PFSK-1 (cell line): ENCODE data around the gene WFIKKN1.

Experiments used
- FOXP2 ChIP-seq: optimal IDR thresholded peaks from 2 replicates; pipeline ENCODE3; 2011; ENCODE audit warnings: borderline replicate concordance, control low read depth, inconsistent platforms; ENCODE audit not compliant: insufficient read depth; ENCODE audit errors: extremely low read length, extremely low read depth
- POLR2AphosphoS5 ChIP-seq: IDR thresholded peaks from 2 replicates; pipeline ENCODE4 v1.6.1; 2012; ENCODE audit warnings: low read depth, mild to moderate bottlenecking, control low read depth, low read length, moderate library complexity
- SIN3A ChIP-seq: IDR thresholded peaks from 2 replicates; pipeline ENCODE4 v1.6.1; 2012; ENCODE audit warnings: mild to moderate bottlenecking, low read length, moderate library complexity, borderline replicate concordance; ENCODE audit not compliant: insufficient read depth
- TAF1 ChIP-seq: IDR thresholded peaks from 2 replicates; pipeline ENCODE4 v1.6.1; 2012; ENCODE audit warnings: low read length, control low read depth, borderline replicate concordance; ENCODE audit not compliant: insufficient read depth
- TF ChIP-seq, protein P1 (sequence below), 2 experiments: IDR thresholded peaks; 2 replicates each; pipeline versions ENCODE4 v1.6.1 to v1.8.0; 2011 to 2012; ENCODE audit warnings: low read depth in 2 of 2, low read length in 2 of 2, control low read depth in 1 of 2, inconsistent platforms in 1 of 2, mild to moderate bottlenecking in 1 of 2, moderate library complexity in 1 of 2; ENCODE audit not compliant: insufficient read depth in 1 of 2

The WFIKKN1 gene

DNA sequence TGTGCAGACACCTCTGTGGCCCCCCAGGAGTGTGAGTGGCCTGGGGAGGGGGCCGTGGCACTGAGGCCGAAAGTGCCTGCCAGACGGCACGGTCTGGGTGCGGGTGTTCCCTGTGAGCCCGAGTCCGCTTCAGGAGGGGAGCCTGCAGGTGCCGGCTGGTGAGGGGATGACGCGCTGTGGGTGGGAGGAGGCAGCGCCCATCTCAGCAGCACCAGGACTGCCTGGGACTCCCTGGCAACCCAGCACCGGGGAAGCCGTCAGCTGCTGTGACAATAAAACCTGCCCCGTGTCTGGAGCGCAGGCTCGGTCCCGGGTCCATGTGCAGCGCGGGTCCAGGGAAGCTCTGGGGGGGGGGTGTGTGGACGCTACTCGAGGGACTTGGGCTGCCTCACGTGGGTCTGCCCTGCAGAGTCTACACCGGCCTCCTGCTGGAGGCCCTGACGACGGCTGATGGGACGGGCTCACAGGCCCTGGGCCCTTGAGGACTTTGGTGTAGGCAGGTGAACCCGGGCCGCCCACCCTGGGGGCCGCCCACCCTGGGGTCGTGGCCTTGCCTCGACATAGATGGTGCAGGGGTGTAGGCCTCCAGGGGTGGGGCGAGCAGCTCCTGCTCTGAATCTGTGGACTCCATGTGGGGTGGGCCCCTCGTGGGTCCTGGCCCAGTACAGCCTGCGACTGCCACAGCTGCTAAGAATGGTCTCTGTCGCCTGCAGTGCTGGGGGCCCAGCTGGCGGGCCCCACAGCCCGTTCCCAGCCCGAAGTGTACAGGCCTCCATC is 46.8 kb upstream of the WFIKKN1 start:
- no peak for TF ChIP-seq POLR2AphosphoS5
- TF ChIP-seq, protein P1, sequence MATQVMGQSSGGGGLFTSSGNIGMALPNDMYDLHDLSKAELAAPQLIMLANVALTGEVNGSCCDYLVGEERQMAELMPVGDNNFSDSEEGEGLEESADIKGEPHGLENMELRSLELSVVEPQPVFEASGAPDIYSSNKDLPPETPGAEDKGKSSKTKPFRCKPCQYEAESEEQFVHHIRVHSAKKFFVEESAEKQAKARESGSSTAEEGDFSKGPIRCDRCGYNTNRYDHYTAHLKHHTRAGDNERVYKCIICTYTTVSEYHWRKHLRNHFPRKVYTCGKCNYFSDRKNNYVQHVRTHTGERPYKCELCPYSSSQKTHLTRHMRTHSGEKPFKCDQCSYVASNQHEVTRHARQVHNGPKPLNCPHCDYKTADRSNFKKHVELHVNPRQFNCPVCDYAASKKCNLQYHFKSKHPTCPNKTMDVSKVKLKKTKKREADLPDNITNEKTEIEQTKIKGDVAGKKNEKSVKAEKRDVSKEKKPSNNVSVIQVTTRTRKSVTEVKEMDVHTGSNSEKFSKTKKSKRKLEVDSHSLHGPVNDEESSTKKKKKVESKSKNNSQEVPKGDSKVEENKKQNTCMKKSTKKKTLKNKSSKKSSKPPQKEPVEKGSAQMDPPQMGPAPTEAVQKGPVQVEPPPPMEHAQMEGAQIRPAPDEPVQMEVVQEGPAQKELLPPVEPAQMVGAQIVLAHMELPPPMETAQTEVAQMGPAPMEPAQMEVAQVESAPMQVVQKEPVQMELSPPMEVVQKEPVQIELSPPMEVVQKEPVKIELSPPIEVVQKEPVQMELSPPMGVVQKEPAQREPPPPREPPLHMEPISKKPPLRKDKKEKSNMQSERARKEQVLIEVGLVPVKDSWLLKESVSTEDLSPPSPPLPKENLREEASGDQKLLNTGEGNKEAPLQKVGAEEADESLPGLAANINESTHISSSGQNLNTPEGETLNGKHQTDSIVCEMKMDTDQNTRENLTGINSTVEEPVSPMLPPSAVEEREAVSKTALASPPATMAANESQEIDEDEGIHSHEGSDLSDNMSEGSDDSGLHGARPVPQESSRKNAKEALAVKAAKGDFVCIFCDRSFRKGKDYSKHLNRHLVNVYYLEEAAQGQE (IDR thresholded peaks at IDR 0.05; ENCODE audit: insufficient read depth in 1 of 2, low read depth in 2 of 2, low read length in 2 of 2): no peak
- TF ChIP-seq SIN3A: no peak

DNA sequence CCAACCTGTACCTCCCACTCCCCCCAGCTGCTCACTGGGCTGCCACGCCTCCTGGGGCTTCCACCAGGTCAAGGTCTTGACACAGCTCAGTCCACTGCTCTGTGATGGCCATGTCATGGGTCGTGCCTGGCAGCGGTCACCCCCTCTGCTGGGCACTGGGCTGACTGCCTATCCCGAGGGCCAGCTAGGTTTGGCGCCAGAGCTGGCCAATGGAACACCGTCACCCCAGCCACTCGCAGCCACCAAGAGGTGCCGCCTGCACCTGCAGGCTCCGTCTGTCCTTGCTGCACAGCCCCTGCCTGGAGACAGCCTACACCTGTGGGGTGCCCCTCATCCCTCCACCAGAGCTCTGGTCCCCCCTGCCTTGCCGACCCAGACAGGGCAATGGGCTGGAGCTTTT is 45.4 kb upstream of the WFIKKN1 start:
- TF ChIP-seq TAF1 (no peak), SIN3A (no peak), FOXP2 (no peak), POLR2AphosphoS5 (no peak)
- TF ChIP-seq, protein P1 (IDR thresholded peaks at IDR 0.05; ENCODE audit: insufficient read depth in 1 of 2, low read depth in 2 of 2, low read length in 2 of 2): no peak

DNA sequence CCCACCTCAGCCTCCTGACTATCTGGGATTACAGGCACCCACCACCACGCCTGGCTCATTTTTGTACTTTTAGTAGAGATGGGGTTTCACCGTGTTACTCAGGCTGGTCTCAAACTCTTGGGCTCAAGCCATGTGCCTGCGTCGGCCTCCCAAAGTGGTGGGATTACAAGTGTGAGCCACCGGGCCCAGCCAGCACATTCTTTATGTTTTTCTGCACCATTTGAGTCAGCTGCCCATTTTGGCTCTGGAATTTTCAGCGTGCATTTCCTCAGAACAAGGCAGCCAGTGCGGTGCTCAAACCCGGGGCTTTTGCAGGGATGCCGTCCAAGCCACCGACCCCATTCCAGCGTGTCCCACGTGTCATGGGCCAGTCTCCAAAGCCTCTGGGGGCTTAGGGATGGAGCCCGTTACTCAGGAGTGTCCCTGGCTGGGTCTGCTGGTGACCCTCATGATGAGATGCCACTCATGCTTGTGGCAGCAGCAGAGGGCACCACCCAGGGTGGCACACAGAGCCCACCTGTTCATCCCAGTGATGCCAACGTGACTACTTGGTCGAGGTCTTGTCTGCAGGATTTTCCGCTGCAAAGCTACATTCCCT is 44.6 kb upstream of the WFIKKN1 start:
- TF ChIP-seq, protein P1 (IDR thresholded peaks at IDR 0.05; ENCODE audit: insufficient read depth in 1 of 2, low read depth in 2 of 2, low read length in 2 of 2): no peak
- TF ChIP-seq FOXP2: no peak
- TF ChIP-seq TAF1: no peak
- TF ChIP-seq POLR2AphosphoS5: no peak
- no peak for TF ChIP-seq SIN3A

DNA sequence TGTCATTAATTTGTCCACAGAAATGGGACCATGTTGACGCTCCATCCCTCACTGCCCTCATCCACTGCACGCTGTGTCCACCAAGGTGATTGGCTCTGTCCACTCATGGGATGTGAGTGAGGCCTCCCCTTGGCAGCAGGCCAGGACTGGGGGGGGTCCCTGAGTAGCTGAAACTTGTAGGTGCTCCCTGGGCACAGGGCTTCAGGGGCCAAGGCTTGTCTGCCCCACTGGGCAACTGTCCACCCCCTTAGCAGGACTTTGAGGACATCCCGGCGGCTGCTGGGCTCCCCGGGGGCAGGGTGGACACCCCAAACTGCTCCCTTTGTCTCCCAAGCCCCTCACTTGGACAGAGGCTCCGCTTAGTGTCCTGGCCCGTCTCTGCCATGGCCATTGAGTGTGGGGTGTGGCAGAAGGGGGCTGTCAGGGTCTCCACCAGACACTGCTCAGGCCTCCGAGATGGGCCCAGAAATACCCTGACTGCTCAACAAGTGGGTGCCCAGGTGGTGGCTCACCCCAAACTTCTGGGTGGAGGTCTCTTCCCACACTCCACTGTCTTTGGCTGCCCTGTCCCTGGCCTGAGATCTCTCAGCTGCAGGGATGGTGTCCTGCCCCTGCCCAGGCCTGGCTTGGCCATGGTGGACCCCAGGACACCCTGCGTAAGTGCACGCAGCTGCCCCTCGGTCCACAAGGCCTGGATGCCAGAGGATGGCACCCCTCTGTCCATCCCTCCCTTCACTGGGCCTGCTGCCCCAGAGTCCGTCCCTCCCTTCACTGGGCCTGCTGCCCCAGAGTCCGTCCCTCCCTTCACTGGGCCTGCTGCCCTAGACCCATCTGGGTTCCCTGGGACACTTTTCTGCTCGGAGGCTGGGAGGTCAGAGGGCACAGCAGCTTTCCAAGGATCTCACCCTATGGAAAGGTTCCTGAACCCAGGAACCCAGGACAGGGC is 43.9 kb upstream of the WFIKKN1 start:
- TF ChIP-seq SIN3A (no peak), FOXP2 (no peak), TAF1 (no peak)
- TF ChIP-seq, protein P1 (IDR thresholded peaks at IDR 0.05; ENCODE audit: insufficient read depth in 1 of 2, low read depth in 2 of 2, low read length in 2 of 2): no peak
